ENCODE data around the gene SLC47A2. TPM values are rescaled to one million over a fixed set of nuclear protein-coding genes. Genes with fewer than 3 reads are reported as not detected.

Gene SLC47A2
- polyA plus RNA-seq, 1 donor from 2014 or later, result not detected

- no peaks in the 10 kb centered on the region for H4K20me1 ChIP-seq (ENCODE audit: insufficient read depth)
- H3K4me2 ChIP-seq (ENCODE audit: low read length), result no peak overlapping the region
- no peak overlapping the region for H3K4me3 ChIP-seq (ENCODE audit: low read length)
- no peaks in the 10 kb centered on the region for H3K9me2 ChIP-seq (ENCODE audit: insufficient read depth, low read length)
- TF ChIP-seq, protein P1, sequence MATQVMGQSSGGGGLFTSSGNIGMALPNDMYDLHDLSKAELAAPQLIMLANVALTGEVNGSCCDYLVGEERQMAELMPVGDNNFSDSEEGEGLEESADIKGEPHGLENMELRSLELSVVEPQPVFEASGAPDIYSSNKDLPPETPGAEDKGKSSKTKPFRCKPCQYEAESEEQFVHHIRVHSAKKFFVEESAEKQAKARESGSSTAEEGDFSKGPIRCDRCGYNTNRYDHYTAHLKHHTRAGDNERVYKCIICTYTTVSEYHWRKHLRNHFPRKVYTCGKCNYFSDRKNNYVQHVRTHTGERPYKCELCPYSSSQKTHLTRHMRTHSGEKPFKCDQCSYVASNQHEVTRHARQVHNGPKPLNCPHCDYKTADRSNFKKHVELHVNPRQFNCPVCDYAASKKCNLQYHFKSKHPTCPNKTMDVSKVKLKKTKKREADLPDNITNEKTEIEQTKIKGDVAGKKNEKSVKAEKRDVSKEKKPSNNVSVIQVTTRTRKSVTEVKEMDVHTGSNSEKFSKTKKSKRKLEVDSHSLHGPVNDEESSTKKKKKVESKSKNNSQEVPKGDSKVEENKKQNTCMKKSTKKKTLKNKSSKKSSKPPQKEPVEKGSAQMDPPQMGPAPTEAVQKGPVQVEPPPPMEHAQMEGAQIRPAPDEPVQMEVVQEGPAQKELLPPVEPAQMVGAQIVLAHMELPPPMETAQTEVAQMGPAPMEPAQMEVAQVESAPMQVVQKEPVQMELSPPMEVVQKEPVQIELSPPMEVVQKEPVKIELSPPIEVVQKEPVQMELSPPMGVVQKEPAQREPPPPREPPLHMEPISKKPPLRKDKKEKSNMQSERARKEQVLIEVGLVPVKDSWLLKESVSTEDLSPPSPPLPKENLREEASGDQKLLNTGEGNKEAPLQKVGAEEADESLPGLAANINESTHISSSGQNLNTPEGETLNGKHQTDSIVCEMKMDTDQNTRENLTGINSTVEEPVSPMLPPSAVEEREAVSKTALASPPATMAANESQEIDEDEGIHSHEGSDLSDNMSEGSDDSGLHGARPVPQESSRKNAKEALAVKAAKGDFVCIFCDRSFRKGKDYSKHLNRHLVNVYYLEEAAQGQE (IDR thresholded peaks at IDR 0.05; ENCODE audit: borderline replicate concordance), result no peak
- no peak for TF ChIP-seq CTCF (IDR thresholded peaks at IDR 0.05; ENCODE audit: poor library complexity, severe bottlenecking)
- no peak for TF ChIP-seq MXI1 (conservative IDR thresholded peaks at IDR 0.05; ENCODE audit: poor library complexity, severe bottlenecking)
- no peak for TF ChIP-seq TAF1 (IDR thresholded peaks at IDR 0.05; ENCODE audit: low read depth)
- TF ChIP-seq EP300 (conservative IDR thresholded peaks at IDR 0.05; ENCODE audit: poor library complexity, severe bottlenecking), result no peak
- H3K27me3 ChIP-seq (ENCODE audit: insufficient read depth, low read depth, low read length), result no peaks in the 10 kb centered on the region
- no peak overlapping the region for H2AFZ ChIP-seq (ENCODE audit: low read depth, low read length)
- H3F3A ChIP-seq (ENCODE audit: insufficient read depth, low read length, poor library complexity, severe bottlenecking), result no peaks in the 10 kb centered on the region
- H3K9ac ChIP-seq (ENCODE audit: low read length), result no peak overlapping the region
- no peaks in the 10 kb centered on the region for H3K79me2 ChIP-seq (replicated peaks; ENCODE audit: insufficient read depth, low read length)
- H3K27ac ChIP-seq (ENCODE audit: low read length), result no peak overlapping the region
- no peaks in the 10 kb centered on the region for H3K9me3 ChIP-seq (ENCODE audit: low read length)
- H3K36me3 ChIP-seq (ENCODE audit: insufficient read depth, low read length), result no peaks in the 10 kb centered on the region
Measured at GRCh38 chr17:19709841-19710240, 6.5 kb downstream of the SLC47A2 start.

- no peaks in the 10 kb centered on the region for H3F3A ChIP-seq (ENCODE audit: insufficient read depth, low read length, poor library complexity, severe bottlenecking)
- no peaks in the 10 kb centered on the region for H3K79me2 ChIP-seq (replicated peaks; ENCODE audit: insufficient read depth, low read length)
- no peaks in the 10 kb centered on the region for H3K9me3 ChIP-seq (ENCODE audit: low read length)
- no peak overlapping the region for H3K9ac ChIP-seq (ENCODE audit: low read length)
- H4K20me1 ChIP-seq (ENCODE audit: insufficient read depth), result no peaks in the 10 kb centered on the region
- no peak overlapping the region for H3K4me3 ChIP-seq (ENCODE audit: low read length)
- no peak overlapping the region for H3K4me2 ChIP-seq (ENCODE audit: low read length)
- TF ChIP-seq, protein P1 (IDR thresholded peaks at IDR 0.05; ENCODE audit: borderline replicate concordance), result no peak
- TF ChIP-seq POLR2AphosphoS5 (IDR thresholded peaks at IDR 0.05), result no peak
- TF ChIP-seq RAD21 (conservative IDR thresholded peaks at IDR 0.05), result no peak
- no peak for TF ChIP-seq TAF1 (IDR thresholded peaks at IDR 0.05; ENCODE audit: low read depth)
- no peak for TF ChIP-seq SMC3 (conservative IDR thresholded peaks at IDR 0.05; ENCODE audit: poor library complexity)
- TF ChIP-seq EP300 (conservative IDR thresholded peaks at IDR 0.05; ENCODE audit: poor library complexity, severe bottlenecking), result no peak
- no peak for TF ChIP-seq MXI1 (conservative IDR thresholded peaks at IDR 0.05; ENCODE audit: poor library complexity, severe bottlenecking)
- no peak for TF ChIP-seq EZH2 (IDR thresholded peaks at IDR 0.05; ENCODE audit: borderline replicate concordance, insufficient read depth, low read length, poor library complexity, severe bottlenecking)
- TF ChIP-seq CTCF (IDR thresholded peaks at IDR 0.05; ENCODE audit: poor library complexity, severe bottlenecking), result no peak
- H3K27me3 ChIP-seq (ENCODE audit: insufficient read depth, low read depth, low read length), result no peaks in the 10 kb centered on the region
- H2AFZ ChIP-seq (ENCODE audit: low read depth, low read length), result no peak overlapping the region
- no peak overlapping the region for H3K27ac ChIP-seq (ENCODE audit: low read length)
- H3K36me3 ChIP-seq (ENCODE audit: insufficient read depth, low read length), result no peaks in the 10 kb centered on the region
- H3K9me2 ChIP-seq (ENCODE audit: insufficient read depth, low read length), result no peaks in the 10 kb centered on the region
Measured at GRCh38 chr17:19708431-19709175, 7.8 kb downstream of the SLC47A2 start.
